GM18867 (cell line): Measurements from ENCODE around the gene RARRES1.

Experiments
- ATAC-seq: cut with Tn5 transposase; IDR thresholded peaks from one replicate; pipeline ENCODE4 v1.9.1; 2021; ENCODE audit warnings: mild to moderate bottlenecking, moderate library complexity; ENCODE audit not compliant: unreplicated experiment

RARRES1 gene

GRCh38 chr3:158737410-158737809, 5.2 kb upstream of the RARRES1 start:
- ATAC-seq: no peak

GRCh38 chr3:158735296-158736033, 3.2 kb upstream of the RARRES1 start:
- no peak for ATAC-seq

- no peak for ATAC-seq
Measured at GRCh38 chr3:158733656-158734055, 1.4 kb upstream of the RARRES1 start.

- no peak for ATAC-seq
Measured at GRCh38 chr3:158732856-158733200, 571 bp upstream of the RARRES1 start.

GRCh38 chr3:158731486-158731885, 771 bp downstream of the RARRES1 start:
- ATAC-seq: no peak

GRCh38 chr3:158728851-158729250, 3.4 kb downstream of the RARRES1 start:
- no peak for ATAC-seq

- no peak for ATAC-seq
Measured at GRCh38 chr3:158728061-158728377, 4.2 kb downstream of the RARRES1 start.

- peak; percentile 82 for ATAC-seq
Measured at GRCh38 chr3:158727206-158728060, 4.8 kb downstream of the RARRES1 start.

- ATAC-seq: no peak
Measured at GRCh38 chr3:158725348-158726011, 6.8 kb downstream of the RARRES1 start.

GRCh38 chr3:158723991-158724390, 8.3 kb downstream of the RARRES1 start:
- no peak for ATAC-seq

GRCh38 chr3:158722108-158722507, 10.1 kb downstream of the RARRES1 start:
- ATAC-seq: no peak

GRCh38 chr3:158718490-158719170, 13.6 kb downstream of the RARRES1 start:
- ATAC-seq: no peak

- no peak for ATAC-seq
Measured at GRCh38 chr3:158717576-158717975, 14.7 kb downstream of the RARRES1 start.

- ATAC-seq: no peak
Measured at GRCh38 chr3:158713094-158713499, 19.2 kb downstream of the RARRES1 start.

GRCh38 chr3:158712443-158712842, 19.8 kb downstream of the RARRES1 start:
- ATAC-seq: no peak

- ATAC-seq: no peak
Measured at GRCh38 chr3:158711886-158712285, 20.4 kb downstream of the RARRES1 start.

- no peak for ATAC-seq
Measured at GRCh38 chr3:158710601-158711000, 21.7 kb downstream of the RARRES1 start.

- ATAC-seq: no peak
Measured at GRCh38 chr3:158709666-158710083, 22.6 kb downstream of the RARRES1 start.

GRCh38 chr3:158703566-158703965, 28.7 kb downstream of the RARRES1 start:
- no peak for ATAC-seq

GRCh38 chr3:158702815-158703481, 29.3 kb downstream of the RARRES1 start:
- ATAC-seq: no peak
